Activated CD8-positive, alpha-beta memory T cell treated with anti-CD3 and anti-CD28 coated beads, Interleukin-2, amount 50 U/mL, for 1 hour (primary cell): ENCODE results near the gene UCK1.

Source experiments
- DNase-seq: peaks from one replicate; pipeline ENCODE4 v3.0.0-alpha.2; 2020; ENCODE audit errors: extremely low read depth

The UCK1 gene

DNA sequence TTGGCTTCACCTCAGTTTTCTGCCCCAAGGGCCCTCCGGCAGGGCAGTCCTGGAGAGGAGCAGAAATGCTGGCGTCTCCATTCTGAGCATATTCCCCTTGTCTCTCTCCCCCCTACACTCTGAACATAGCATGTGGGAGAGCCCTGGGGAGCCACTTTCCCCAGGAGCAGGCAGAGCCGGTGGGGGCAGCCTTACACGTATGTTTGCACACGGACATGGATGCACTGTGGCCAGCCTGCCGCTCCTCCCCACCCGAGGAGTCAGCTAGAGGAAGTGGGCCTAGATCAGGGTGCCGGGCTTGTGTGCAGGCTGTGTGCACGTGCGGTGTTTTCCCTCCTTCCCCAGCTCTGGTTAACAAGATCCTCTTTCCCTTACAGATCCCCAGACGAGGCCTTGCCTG is 53.7 kb downstream of the UCK1 start:
- no peak for DNase-seq

DNA sequence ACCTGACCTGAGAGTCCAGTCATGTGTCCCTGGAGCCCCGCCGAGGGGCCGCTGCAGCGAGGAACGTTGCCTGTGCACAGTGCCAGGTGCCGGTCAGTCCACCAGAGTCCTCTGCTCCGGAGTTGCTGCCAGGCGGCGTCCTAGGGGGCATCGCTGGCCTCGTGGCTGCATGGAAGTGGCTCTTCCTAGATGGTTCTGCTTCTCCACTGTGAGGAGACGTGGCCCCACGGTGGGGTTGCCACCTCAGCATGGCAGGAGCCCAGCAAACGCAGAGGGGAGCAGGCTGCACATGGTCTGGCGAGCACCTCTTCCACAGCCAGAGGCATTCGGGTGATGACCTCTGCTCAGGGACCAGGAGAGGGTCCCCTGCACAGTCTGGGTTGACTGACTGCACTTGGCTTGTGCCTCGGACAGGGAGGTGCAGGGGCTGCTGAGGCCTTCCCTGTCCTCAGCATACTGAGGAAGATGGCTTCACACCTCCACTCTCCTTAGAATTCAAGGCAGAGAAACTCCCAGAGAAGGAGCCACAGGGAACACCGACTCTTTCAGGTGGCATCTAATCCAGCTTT is 54.2 kb downstream of the UCK1 start:
- no peak for DNase-seq

DNA sequence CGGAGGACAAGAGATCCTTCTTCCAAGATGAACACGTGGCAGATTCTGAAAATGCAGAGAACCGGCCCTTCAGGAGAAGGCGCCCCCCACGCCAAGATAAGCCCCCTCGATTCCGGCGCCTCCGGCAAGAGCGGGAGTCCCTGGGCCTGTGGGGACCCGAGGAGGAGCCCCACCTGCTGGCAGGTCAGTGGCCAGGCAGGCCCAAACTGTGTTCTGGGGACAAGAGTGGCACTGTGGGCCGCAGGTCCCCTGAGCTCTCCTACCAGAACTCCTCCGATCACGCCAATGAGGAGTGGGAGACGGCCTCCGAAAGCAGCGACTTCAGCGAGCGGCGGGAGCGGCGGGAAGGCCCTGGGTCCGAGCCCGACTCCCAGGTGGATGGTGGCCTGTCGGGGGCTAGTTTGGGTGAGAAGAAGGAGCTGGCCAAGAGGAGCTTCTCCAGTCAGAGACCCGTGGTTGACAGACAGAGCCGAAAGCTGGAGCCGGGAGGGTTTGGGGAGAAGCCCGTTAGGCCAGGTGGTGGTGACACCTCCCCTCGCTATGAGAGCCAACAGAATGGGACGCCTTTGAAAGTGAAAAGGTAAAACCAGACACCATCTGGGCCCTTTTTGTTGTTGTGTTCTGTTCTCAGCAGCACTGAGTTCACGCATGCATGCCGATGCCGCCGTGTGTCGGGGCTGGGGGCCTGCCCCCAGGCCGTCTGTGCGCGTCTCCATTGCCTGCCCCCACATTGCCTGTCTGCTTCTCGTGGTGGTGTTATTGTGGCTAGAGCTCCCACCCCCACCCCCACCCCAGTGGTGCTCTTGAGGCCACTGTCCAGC is 54.9 kb downstream of the UCK1 start:
- no peak for DNase-seq

DNA sequence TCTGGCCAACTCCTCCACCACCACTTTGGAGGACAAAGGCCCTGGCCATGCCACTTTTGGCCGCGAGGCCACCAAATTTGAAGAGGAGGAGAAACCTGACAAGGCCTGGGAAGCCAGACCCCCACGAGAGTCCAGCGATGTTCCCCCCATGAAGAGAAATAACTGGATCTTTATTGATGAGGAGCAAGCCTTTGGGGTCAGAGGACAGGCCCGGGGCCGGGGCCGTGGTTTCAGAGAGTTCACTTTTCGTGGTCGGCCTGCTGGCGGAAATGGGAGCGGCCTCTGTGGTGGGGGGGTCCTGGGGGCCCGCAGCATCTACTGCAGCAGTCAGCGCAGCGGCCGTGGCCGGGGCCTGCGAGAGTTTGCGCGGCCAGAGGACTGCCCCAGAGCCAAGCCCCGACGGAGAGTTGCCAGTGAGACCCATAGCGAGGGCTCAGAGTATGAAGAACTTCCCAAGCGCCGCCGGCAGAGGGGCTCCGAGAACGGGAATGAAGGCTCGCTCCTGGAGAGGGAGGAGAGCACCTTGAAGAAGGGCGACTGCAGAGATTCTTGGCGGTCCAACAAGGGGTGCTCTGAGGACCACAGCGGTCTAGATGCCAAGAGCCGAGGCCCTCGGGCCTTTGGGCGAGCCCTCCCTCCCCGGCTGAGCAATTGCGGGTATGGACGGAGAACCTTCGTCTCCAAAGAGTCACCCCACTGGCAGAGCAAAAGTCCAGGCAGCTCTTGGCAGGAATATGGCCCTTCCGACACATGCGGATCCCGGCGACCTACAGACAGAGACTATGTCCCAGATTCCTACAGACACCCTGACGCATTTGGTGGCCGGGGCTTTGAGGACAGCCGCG is 55.7 kb downstream of the UCK1 start:
- DNase-seq = no peak

DNA sequence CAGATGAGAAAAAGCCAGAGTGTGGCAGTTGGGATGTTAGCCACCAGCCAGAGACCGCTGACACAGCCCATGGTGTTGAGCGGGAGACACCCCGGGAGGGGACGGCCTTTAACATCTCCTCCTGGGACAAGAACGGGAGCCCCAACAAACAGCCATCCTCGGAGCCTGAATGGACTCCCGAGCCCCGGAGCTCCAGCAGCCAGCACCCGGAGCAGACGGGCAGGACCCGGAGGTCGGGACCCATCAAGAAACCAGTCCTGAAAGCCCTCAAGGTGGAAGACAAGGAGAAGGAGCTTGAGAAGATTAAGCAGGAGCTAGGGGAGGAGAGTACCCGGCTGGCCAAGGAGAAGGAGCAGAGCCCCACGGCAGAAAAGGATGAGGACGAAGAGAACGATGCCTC is 56.4 kb downstream of the UCK1 start:
- no peak for DNase-seq

DNA sequence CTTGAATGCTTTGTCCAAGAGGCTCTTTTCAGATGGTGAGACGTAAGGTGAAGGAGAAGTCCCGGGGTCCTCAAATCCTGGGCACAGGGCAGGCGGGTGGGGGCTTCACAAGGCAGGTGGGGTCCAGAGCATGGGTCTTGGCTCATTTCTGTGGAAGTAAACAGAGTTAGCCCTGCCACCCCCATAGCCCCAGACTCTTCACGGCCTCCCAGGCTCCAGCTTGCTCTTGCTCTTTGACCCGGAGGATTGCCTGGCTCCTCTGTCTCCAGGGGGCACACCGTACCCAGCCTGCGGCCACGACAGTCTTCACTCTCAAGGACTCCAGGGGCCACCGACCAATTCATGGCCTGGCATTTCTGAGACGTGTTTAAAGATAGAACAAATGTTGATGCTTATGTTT is 57.2 kb downstream of the UCK1 start:
- DNase-seq = no peak
